Nucleus accumbens (tissue), 56 donors: ENCODE results near the gene LRP1.

ENCODE experiments used
- DNase-seq, 56 donors: peaks; one replicate each; lab custom pipeline; 2025; lab: John Stamatoyannopoulos, UW

LRP1 gene

DNA sequence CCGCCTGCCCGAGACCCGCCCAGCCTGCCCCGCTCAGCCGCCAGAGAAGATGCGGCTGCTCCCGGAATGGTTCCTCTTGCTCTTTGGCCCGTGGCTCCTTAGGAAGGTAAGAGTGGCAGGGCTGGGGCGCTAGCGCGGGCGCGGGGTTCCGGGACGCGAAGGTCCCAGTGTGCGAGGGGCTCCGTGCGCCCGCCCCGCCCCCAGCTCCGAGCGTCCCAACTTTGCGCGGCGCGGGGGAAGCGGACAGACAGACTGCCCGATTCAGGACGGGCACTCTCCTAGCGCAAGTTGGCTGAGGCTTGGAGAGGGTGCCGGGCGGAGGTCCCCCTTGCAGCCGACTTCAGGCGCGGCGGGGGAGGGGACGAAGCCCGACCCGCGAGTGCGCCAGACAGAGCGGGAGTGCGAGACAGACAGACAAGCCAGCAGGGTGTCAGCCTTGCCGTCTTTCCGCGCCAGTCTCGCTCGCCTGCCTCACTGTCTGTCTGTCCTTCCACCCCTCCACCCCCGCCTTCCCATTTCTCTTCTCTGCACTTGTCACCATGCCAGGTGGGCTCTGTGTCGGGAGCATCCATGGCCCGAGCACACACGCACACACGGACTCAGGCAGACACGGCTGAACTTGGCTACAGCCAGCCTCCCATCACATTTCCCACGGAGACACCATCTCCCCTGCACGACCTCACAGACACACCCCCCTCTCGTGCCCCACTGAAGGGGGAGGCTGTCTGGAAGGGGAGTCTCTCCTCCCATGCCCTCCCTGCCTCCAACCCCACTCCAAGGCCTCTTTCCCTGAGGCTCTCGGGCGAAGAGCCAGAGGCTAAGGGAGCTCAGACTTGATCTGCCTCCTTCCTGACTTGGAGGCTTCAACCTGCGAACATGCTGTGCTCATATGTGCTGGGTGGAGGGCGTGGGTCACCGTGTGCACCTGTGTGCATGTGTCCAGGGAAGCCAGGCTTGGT, 88.9 kb downstream of the LRP1 start:
- DNase-seq: no peak

DNA sequence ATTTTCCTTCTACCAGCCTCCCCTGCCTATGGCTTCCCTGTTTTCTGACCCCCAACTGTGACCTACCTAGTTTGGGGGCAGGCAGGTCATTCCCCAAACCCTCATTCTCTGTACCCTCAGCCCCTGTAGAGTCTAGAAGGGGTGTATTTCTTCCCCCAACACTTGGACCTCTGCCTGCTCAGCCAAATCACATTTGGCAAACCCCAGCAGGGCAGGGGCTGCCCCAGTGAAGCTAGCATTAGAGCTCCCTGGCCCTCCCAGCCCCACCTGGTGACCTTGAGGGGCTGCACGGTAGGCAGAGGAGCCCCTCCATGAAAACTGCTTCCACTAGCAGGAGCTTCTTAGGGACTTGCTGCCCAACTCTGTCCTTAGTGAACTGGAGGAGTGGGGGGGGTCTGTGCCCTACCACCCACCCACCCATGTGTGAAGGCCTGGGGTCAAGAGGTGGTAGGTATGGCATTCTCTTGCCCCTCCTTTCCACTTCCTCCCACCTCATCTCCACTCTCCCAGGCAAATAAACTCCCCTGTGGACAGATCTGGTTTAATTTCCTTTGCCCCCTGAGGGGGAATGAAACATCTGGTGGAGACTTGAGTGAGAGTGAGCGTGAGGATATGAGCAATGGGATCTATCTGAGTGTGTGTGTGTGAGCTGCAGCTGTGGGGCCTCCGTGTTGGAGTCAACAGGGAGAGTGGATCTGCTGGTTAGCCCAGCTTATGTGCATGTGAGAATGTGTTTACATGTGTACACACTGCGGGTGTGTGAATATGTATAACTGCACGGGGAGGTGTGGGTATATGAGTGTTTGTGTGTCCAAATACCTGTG, 90.0 kb downstream of the LRP1 start:
- no peak for DNase-seq

DNA sequence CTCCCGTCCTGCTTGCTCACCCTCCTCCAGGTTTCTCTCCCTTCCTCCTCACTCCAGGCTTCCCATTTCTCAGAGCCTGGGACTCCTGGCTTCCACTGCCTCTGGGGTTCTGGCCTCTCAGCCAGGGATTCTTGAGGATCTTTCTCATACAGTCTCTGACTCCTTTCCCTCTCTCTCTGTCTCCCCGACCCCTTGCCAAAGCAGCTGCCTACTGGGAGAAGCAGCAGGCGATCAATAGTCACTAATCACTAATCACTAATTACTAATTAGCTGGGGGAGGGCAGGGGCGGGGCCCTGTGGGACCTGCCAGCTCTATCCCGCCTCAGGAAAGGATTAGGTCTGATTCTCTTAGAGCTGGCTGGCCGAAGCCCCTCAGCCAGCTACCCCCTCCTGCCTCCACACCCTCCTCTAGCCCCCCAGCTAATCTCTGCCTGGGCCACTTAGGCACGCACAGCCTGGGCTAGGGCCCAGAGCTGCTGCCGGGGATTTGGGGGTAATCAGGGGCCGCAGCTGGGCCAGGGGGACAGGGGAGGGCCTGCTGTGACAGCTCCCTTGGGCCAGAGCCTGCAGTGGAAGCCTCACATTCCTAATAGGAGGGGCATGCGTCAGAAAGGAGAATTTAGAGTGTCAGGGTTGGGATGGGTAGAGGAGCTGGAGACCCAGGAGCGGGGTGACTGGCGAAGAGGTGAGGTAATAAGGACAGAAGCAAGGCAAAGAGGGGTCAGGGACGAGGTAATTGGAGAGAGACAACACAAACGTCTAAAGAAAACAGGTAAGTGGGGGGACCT, 91.1 kb downstream of the LRP1 start:
- no peak for DNase-seq

DNA sequence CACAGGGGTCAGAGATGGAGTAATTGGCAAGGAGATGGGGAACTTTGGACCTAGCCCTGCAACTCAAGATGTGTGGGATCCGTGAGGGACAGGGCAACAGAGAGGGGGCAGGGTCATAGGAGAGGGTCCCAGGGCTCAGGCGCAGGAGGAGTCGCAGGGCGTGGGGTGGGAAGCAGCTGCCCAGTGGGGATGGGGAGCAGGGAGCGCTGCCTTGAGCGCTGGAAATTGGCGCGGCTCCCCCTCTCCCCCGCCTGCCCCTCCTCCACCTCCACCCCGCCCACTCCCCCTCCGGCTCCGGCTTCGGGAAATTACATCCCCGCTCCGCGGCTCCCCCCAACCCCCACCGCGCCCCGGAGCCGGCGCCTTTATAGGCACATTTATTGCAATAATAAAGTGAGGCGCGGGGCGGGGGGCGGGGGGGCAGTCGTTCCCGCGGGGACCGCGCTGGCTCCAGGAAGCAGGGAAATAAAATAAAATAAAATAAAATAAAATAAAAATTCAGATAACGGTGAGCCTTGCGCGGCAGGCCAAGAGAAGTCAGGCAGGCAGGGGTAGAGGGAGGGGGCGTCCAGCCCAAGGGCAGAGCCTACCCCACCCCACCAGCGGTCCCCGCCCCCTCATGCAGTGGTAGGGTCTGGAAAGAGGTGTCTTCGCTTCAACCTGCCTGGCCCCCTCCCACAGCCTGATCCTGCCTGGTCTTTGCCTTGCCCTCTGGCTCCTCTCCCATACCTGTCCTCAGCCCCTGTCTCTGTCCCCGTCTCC, 91.9 kb downstream of the LRP1 start:
- DNase-seq: no peak

DNA sequence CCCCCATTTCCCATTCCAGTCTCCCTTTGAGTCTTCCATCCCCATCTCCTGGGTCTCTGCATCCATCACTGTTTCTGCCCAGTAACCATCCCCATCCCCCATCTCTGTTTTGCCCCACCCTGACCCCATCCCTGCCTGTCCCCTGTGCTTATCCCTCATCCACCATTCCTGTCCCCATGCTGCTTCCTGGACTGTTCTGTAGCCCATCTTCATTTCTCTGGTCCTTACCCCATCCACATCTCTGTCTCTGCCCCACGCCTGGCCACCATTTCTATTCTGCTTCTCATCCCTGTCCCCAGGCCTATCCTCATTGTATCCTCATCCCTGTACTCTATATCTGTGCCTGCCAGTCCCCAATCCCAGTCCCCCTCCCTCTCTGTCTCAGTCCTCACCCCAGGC, 92.5 kb downstream of the LRP1 start:
- no peak for DNase-seq

DNA sequence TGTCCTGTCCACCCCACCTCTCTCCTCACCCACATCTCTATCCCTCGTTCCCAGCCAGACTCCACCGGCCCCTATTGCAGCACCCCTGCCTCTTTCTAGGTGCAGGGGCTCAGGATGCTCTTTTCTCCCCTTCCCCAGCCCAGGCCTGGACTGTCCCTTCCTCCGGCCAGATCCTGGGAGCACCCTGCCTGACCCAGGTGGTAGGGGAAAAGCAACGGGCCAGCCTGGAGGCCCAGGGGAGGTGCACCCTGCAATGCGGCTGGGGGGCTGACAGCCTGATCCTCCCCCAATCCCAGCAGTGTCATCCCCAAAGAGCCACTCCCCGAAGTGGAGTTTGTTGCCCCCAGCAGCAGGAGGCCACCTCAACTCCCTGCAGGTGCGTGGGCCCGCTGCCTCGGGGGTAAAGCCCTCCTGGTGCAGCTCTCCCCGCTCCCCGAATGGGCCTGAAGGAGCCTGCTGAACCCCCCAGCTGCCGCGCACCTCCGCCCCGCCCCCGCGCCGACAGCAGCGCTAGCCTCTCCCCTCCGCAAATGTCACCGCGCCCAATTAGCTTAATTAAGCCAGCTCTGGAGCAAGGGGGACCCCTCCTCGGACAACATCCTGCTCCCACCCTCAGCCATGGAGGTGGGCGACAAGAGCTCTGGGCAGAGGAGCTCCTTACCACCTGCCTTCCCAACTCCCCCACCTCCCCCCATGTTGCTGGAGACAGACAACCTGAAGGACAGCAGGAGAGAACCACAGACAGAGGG, 93.1 kb downstream of the LRP1 start:
- no peak for DNase-seq

DNA sequence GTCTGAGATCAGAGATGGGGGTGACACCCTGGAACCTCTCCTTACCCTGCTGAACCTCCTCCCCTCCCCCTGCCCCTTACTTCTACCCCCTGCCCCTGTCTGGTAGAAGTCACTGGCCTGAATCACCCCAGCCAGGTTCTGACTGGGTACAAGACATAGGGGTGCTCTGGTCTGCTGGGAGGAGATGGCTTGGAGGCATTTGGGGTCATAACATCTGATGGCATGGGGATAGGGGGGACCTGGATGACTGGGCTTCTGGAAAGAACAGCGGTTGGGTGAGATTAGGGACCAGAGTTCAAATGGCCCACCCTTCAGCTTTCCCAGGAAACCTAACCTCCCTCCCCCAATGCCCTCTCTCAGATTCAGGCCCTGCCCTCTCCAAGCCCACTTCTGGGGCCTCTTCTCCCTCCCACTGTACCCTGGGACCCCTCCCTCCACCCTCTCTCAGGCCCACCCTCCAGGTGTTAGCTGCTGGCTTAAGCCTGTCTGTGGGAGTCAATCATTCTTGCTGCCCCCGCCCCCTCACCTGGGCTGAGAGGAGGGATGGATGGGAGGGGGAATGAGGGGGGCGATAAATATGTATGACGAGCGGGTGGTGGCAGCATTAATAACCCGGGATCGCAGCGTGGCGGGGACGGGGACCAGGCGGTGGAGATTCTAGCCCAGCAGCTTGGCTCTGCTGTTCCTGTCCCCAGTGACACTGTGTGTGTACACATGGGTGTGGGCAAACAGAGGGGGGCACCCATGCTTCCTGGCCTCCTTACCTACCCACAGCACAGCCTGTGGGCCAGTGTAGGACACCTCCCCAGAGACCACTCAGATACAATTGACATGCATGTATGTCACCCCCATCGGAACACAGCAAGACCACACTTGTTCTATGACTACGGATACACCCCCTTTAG, 94.3 kb downstream of the LRP1 start:
- no peak for DNase-seq

DNA sequence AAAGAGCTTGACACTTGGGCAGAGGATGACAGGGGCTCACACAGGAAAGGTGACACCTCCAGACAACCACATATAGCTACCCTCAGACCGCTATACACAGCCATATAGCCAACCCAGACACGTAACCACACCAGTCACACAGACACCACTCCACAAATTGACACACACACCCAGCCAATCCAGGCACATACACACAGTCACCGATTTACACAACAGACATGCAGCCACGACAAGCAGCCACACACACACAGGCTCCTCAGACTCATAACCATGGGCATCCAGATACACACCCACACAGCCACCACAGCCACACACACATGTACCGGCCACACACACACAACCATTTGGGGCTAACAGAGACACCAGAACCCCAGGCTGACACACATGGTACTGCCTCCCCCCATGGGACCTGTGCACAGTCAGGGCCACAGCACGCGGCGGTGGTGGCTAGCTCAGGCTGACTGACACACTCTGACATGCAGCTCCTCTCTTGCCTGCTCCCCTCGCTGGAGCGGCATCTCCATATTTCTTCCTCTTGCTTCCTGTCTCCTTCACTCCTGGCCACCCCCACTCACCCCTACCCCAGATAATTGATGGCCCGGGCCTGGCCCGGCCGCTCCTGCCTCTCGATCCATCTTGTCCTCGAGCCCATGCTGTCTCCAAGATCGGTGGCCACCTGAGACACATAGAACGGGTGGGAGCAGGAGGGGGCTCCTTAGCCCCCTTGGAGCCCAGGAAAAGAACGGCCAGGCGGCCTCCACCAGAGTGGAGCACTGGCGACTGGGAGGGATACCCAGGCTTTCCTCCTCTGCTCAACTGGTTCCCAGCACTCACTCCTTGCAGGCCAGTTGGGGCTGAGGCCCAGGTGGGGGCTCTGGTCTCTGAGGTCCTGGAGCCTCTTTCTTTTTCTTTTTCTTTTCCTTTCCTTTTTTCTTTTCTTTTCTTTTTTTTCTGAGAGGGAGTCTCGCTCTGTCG, 95.2 kb downstream of the LRP1 start:
- DNase-seq: no peak

DNA sequence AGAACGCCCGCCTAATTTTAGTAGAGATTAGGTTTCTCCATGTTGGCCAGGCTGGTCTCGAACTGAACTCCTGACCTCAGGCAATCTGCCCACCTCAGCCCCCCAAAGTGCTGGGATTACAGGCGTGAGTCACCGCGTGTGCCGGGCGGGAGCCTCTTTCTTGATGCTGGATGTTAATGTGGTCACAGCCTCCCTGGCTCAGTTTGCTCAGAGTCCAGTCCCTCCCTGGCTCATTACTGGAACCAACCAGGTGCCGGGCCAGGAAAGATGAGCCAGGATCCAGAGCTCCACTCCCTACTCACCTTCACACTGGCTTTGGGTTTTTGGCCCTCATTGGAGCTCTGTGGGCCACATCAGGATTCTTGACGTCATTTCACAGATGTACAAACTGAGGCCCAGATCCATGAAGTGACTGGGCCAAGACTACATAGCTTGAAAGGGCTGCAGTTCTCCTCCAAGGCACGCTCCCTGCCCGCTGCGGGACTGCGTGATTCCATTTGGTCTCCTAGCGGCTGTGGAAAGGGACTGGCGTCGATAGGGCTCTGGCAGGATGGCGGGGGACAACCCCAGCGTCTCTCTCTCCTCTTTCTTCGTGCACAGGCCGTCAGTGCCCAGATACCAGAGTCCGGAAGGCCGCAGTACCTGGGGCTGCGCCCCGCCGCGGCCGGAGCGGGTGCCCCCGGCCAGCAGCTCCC, 96.1 kb downstream of the LRP1 start:
- DNase-seq: no peak

DNA sequence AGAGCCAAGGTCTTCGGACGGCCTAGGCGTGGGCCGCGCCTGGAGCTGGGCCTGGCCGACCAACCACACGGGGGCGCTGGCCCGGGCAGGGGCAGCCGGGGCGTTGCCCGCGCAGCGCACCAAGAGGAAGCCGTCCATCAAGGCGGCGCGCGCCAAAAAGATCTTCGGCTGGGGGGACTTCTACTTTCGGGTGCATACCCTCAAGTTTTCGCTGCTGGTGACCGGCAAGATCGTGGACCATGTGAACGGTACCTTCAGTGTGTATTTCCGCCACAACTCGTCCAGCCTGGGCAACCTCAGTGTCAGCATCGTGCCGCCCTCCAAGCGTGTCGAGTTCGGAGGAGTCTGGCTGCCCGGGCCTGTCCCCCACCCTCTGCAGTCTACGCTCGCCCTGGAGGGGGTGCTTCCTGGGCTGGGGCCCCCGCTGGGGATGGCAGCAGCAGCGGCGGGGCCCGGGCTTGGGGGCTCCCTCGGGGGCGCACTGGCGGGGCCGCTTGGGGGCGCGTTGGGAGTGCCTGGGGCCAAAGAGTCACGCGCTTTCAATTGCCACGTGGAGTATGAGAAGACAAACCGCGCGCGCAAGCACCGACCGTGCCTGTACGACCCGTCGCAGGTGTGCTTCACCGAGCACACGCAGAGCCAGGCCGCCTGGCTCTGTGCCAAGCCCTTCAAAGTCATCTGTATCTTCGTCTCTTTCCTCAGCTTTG, 96.8 kb downstream of the LRP1 start:
- DNase-seq: peak in 1 of 56 donors; percentile 20

DNA sequence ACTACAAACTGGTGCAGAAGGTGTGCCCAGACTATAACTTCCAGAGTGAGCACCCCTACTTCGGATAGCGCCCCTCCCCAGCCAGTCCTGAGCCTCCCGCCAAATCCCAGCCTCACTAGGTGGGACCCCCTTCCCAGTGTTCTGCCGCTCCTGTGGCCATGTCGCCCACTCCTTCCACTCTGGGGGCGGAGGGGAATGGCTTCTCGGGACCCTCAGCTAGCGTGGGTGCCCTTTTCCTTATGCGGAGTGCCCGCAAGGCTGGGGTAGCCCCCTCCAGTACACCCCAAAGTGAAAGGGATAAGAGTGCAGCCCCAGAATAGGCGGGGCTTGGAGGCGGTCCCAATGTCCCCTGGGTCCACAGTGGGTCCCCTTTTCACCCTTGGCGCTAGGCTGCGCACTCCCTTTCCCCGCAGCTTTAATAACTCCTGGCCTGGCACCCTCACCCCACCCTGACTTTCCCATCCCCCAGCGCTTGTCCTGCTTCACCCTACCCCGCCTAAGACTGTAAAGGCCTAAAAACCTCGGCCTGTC, 97.5 kb downstream of the LRP1 start:
- DNase-seq: no peak

DNA sequence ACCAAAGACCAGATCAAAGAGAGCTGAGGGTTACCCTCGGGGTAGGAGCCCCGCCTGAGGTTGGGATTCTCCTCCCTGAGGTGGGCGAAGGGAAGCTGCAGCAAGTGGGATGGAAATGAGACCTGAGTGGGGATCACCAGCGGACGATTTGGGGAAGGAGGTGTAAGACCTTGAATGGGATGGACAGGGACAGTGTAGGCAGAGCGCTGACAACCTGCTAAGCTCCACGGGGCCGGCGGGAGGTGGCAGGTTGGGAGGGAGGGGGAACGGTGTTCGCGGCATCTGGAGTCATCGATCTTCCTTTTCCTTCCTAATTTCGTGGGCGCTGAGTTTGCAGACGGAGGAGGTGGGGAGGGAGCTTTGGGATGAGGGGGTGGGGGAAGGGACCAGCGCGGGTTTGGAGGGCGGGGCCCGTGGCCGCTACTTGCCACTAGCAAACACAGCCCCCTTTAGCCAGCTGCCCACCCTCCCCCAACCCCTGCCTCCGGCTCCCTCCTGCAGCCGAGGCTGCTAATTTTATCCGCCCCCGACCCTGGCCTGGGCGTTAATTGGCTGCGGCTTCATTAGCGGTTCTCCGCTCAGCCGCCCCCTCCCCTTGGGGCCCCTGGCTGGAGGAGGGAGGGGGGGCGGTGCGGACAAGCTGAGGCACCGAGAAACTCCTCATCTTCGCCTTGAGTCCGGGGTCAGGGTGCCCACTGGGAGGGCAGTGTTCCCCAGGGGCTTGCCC, 98.5 kb downstream of the LRP1 start:
- peak in 1 of 56 donors; percentile 45 for DNase-seq

DNA sequence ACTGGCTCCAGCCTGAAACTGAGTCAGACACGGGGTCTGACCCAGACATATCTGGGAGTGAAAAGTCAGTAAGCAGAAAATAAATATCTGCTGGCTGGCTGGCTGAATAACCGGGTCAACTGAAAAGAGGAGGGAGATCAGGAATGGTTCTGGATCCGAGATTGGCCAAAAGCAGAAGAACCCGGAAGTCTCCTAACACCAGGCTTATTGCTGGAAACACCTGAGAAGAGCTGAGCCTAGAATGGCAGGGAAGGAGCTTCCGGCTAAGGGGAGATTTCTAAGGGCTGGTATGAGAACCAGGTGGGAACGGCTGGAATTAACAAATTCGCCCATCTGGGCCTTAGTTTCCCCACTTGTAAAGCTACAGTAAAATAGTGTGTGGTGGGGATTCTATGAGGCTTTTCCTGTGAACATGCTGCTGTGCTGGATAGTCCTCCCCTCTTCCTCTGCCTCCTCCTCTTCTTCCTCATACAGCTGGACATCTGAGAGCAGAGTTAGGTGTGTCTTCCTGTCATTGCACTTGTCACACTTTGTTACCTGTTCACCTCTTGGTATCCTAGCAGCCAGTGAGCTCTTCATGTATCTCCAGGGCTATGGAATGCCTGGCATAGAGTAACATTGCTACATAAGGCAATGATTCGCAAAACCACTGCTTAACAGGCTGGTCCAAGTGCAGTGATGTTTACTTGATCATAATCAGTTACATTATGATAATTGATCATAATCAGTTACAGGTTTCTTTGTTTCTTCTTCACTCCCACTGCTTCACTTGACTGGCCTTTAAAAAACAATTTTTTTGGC, 99.2 kb downstream of the LRP1 start:
- DNase-seq: no peak

DNA sequence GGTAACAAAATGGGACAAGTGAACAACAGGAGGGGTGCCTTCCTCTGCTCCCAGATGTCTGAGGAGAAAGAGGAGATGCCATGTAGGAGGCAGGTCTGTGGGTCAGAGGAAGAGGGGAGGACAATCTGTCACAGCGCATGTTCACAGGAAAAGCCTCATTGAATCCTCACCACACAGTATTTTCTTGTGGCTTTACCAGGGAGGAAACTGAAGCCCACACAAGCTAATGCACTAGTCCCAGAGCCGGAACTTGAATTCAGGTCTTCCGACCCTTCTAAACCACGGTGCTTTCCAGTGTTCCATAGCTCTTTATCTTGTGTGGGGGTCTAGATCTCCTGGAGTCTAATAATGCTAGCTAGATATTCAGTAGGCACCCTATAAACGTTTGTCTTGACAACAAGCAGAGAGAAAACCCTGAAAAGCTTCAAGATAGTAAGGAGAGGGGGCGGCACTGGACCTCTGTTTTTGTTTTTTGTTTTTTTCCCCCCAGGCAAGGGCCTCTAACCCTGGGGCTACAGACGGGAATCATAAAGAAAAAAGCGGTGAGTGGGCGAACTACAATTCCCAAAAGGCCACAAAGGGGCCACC, 100.9 kb downstream of the LRP1 start:
- no peak for DNase-seq
